CD4-positive, alpha-beta memory T cell (primary cell): ENCODE data around the gene SPATA24. TPM values are rescaled to one million over a fixed set of nuclear protein-coding genes. Genes with fewer than 3 reads are reported as not detected.
A peak's percentile ranks its signal among the peaks of the same experiment; 100 is the strongest.
"Not testable (repeated sequence)": the region's sequence is repeated elsewhere in the genome, so short reads cannot be mapped to it uniquely, and the experiment has no call there.

Experiments
- CTCF ChIA-PET: fragments of 350-600 bp; sonication (Branson Sonifier 250); formaldehyde crosslinking; loops from one replicate; lab custom pipeline; 2021; ENCODE audit warnings: inconsistent platforms; ENCODE audit not compliant: partially characterized antibody; lab: Charles Lee
- POLR2A ChIA-PET: fragments of 350-600 bp; sonication (Branson Sonifier 250); formaldehyde crosslinking; loops from one replicate; lab custom pipeline; 2021; ENCODE audit not compliant: partially characterized antibody; lab: Charles Lee
- DNase-seq, 5 donors: peaks; one replicate each; pipeline versions ENCODE4 v3.0.0 to v3.0.0-alpha.2; 2020 to 2022; ENCODE audit warnings: mixed read lengths in 1 of 5
- H3K27ac ChIP-seq: one replicate; pipeline ENCODE4 v1.7.0; 2013; ENCODE audit warnings: low read depth, low read length
- H3K27me3 ChIP-seq: 2 replicates; pipeline ENCODE4 v1.7.0; 2013; ENCODE audit warnings: mild to moderate bottlenecking, low read length, moderate library complexity; ENCODE audit not compliant: insufficient read depth
- H3K36me3 ChIP-seq: 2 replicates; pipeline ENCODE4 v1.7.0; 2013; ENCODE audit warnings: mild to moderate bottlenecking, low read length, moderate library complexity; ENCODE audit not compliant: insufficient read depth
- H3K4me1 ChIP-seq: 2 replicates; pipeline ENCODE4 v1.7.0; 2013; ENCODE audit warnings: mild to moderate bottlenecking, low read length, moderate library complexity; ENCODE audit not compliant: insufficient read depth
- H3K4me3 ChIP-seq, 2 donors: one replicate each; pipeline ENCODE4 v1.7.0; 2013; ENCODE audit warnings: low read length in 2 of 2, mild to moderate bottlenecking in 1 of 2
- H3K9me3 ChIP-seq, 2 donors: one replicate each; pipeline ENCODE4 v1.7.0; 2013; ENCODE audit warnings: low read length in 2 of 2, control low read depth in 1 of 2; ENCODE audit not compliant: control insufficient read depth in 1 of 2
- H3K27ac Mint-ChIP-seq, 7 donors: one replicate each; pipeline ENCODE4 v1.8.0; 2020 to 2021; ENCODE audit warnings: mixed read lengths in 7 of 7, mild to moderate bottlenecking in 6 of 7, inconsistent platforms in 3 of 7, moderate library complexity in 3 of 7
- H3K27me3 Mint-ChIP-seq, 2 donors: one replicate each; pipeline ENCODE4 v1.8.0; 2020 to 2021; ENCODE audit warnings: mixed read lengths in 2 of 2
- H3K36me3 Mint-ChIP-seq, 2 donors: one replicate each; pipeline ENCODE4 v1.8.0; 2020 to 2021; ENCODE audit warnings: mixed read lengths in 2 of 2, inconsistent platforms in 1 of 2, mild to moderate bottlenecking in 1 of 2
- H3K4me1 Mint-ChIP-seq, 4 donors: one replicate each; pipeline ENCODE4 v1.8.0; 2020 to 2021; ENCODE audit warnings: mixed read lengths in 4 of 4, mild to moderate bottlenecking in 1 of 4
- H3K4me3 Mint-ChIP-seq, 8 donors: one replicate each; pipeline ENCODE4 v1.8.0; 2020 to 2021; ENCODE audit warnings: mixed read lengths in 8 of 8, mild to moderate bottlenecking in 7 of 8, moderate library complexity in 6 of 8, inconsistent platforms in 3 of 8
- H3K9me3 Mint-ChIP-seq, 8 donors: one replicate each; pipeline ENCODE4 v1.8.0; 2020 to 2021; ENCODE audit warnings: mixed read lengths in 8 of 8, mild to moderate bottlenecking in 5 of 8, inconsistent platforms in 3 of 8, moderate library complexity in 1 of 8
- intact Hi-C: fragments of 100-400 bp; cut with micrococcal nuclease; formaldehyde crosslinking; loops from one replicate; pipeline ENCODE4 v1.15.1; 2023
- polyA plus RNA-seq, 2 donors: library from polyadenylated mRNA; unstranded; fragments of 300-500 nt; fragmentation: Illumina TruSeq; gene quantifications; one replicate each; pipeline ENCODE4 v1.2.3, GENCODE V29; 2021
- total RNA-seq, 2 experiments: library from RNA; stranded (reverse); gene quantifications; one replicate each; pipeline ENCODE4 v1.2.3, GENCODE V29; 2021

SPATA24 gene
- total and polyA plus RNA-seq, 4 experiments from 2014 or later: 4.2 to 7.5 (median 5.6) TPM

DNA sequence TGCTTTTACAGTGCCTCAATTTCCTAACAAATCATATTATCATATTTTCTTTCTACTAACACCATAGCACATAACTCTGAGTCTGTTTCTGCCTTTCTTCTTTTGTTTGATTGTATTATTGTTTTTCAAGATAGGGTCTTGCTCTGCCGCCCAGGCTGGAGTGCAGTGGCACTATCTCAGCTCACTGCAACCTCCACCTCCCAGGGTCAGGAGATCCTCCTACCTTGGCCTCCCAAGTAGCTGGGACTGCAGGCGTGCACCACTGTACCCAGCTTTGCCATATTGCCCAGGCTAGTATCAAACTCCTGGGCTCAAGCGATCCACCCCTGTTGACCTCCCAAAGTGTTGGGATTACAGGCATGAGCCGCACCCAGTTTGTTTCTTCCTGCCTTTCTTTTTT lies 43.5 kb downstream of the SPATA24 start:
- Histone ChIP-seq H3K4me3 (no peak overlapping the region), H3K4me1 (peaks cover 7% of the 10 kb centered on the region), H3K27me3 (no peaks in the 10 kb centered on the region), H3K27ac (no peak overlapping the region), H3K9me3 (no peaks in the 10 kb centered on the region), H3K36me3 (peaks cover 14% of the 10 kb centered on the region)
- Mint-ChIP-seq H3K36me3 (peaks cover 27 to 31% of the 10 kb centered on the region in 2 donors), H3K27ac (no peak overlapping the region), H3K9me3 (no peaks in the 10 kb centered on the region), H3K4me1 (peaks cover 9 to 38% (median 22%) of the 10 kb centered on the region in 4 donors), H3K4me3 (no peak overlapping the region), H3K27me3 (no peaks in the 10 kb centered on the region)
- DNase-seq: no peak
- CTCF ChIA-PET: interaction anchor here (1.3 kb wide), 1 partner anchor 110 kb away, joined by 4 read pairs; no protein-coding TSS in a partner anchor
- POLR2A ChIA-PET: no interaction called here
- intact Hi-C loops: no loop called here

DNA sequence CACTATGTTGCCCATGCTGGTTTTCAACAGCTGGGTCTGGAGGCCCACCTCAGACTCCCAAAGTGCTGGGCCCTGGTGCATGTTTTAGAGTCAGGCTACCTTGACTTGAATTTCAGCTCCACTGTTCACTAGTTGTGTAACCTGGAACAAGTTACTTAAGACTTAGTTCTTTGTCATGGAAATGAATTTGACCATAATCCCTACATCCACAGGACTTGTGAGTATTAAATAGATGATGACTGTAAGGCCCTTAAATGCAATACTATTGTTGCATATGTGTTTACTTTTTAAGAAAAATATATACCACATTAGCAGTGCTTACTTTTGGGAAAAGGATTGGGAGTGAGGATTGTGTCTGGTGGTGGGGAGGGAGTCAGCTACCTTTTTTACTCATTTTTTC lies 45.8 kb downstream of the SPATA24 start:
- Histone ChIP-seq H3K4me3 (no peak overlapping the region), H3K9me3 (no peaks in the 10 kb centered on the region), H3K27ac (no peak overlapping the region), H3K36me3 (no peaks in the 10 kb centered on the region), H3K4me1 (peaks cover 9% of the 10 kb centered on the region), H3K27me3 (no peaks in the 10 kb centered on the region)
- Mint-ChIP-seq H3K27ac (peak overlapping the region in 1 of 7 donors; percentile 2), H3K4me1 (peaks cover 16 to 47% (median 30%) of the 10 kb centered on the region in 4 donors), H3K27me3 (no peaks in the 10 kb centered on the region), H3K9me3 (peaks cover 0 to 4% (median 0%) of the 10 kb centered on the region in 8 donors), H3K36me3 (peaks cover 18 to 23% of the 10 kb centered on the region in 2 donors), H3K4me3 (no peak overlapping the region)
- DNase-seq: no peak
- ChIA-PET CTCF (interaction anchor here (1.0 to 2.7 kb wide), 4 partner anchors 9 to 107 kb away, joined by 3 to 6 read pairs (median 4); partner anchors contain the start of gene PAIP2), POLR2A (interaction anchor here (1.6 kb wide), 1 partner anchor 16 kb away, joined by 5 read pairs; the partner anchor contains the start of gene PAIP2)
- intact Hi-C loops: no loop called here

DNA sequence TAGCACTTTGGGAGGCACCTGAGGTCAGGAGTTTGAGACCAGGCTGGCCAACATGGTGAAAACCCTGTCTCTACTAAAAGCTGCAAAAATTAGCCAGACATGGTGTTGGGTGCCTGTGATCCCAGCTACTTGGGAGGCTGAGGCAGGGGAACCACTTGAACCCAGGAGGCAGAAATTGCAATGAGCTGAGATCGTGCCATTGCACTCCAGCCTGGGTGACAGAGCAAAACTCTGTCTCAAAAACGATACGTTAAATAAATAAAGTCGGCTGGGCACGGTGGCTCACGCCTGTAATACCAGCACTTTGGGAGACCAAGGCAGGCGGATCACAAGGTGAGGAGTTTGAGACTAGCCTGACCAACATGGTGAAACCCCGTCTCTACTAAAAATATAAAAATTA lies 48.0 kb downstream of the SPATA24 start:
- not testable (repeated sequence) for DNase-seq
- POLR2A ChIA-PET: interaction anchor here (0.6 to 1.3 kb wide), 2 partner anchors 36 to 80 kb away, joined by 3 to 4 read pairs; no protein-coding TSS in a partner anchor

DNA sequence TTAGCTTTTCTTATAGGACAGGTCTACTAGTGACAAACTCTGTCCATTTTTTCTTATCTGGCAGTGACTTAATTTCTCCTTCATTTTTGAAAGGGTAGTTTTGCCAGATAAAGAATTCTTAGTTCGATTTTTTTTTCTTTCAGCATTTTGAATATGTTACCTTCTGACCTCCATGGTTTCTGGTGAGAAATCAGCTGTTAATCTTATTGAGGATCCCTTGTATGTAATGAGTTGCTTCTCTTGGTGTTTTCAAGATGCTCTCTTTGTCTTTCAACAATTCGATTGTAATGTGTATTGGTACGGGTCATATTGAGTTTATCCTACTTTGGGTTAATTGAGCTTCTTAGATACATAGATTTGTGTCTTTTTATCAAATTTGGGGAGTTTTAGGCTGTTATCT lies 49.7 kb downstream of the SPATA24 start:
- intact Hi-C loops: no loop called here
- CTCF ChIA-PET: no interaction called here
- H3K27ac ChIP-seq: no peak overlapping the region
- Mint-ChIP-seq H3K9me3 (peaks cover 0 to 4% (median 0%) of the 10 kb centered on the region in 8 donors), H3K4me1 (peaks cover 23 to 51% (median 35%) of the 10 kb centered on the region in 4 donors), H3K27ac (peak overlapping the region in 1 of 7 donors; percentile 32), H3K27me3 (no peaks in the 10 kb centered on the region), H3K36me3 (peaks cover 18 to 29% of the 10 kb centered on the region in 2 donors), H3K4me3 (no peak overlapping the region)
- no peaks in the 10 kb centered on the region for H3K36me3 ChIP-seq
- POLR2A ChIA-PET: interaction anchor here (1.3 to 1.5 kb wide), 2 partner anchors 9 to 12 kb away, joined by 3 to 8 read pairs; partner anchors contain the start of gene PAIP2
- H3K4me3 ChIP-seq: no peak overlapping the region
- H3K4me1 ChIP-seq: peaks cover 13% of the 10 kb centered on the region
- DNase-seq: no peak
- no peaks in the 10 kb centered on the region for H3K9me3 ChIP-seq
- H3K27me3 ChIP-seq: no peaks in the 10 kb centered on the region

More for the DNA sequence above, 48.0 kb downstream of the SPATA24 start:
- H3K36me3 ChIP-seq, H3K27me3 ChIP-seq, H3K4me3 Mint-ChIP-seq, intact Hi-C loops, H3K4me3 ChIP-seq, H3K27ac ChIP-seq, H3K27me3 Mint-ChIP-seq, H3K27ac Mint-ChIP-seq, H3K9me3 Mint-ChIP-seq, H3K9me3 ChIP-seq: not testable (repeated sequence)
- CTCF ChIA-PET: interaction anchor here (0.6 to 2.7 kb wide), 2 partner anchors 11 to 52 kb away, joined by 3 to 6 read pairs; no protein-coding TSS in a partner anchor
- peaks cover 11% of the 10 kb centered on the region for H3K4me1 ChIP-seq
- Mint-ChIP-seq H3K36me3 (peaks cover 18 to 29% of the 10 kb centered on the region in 2 donors), H3K4me1 (peaks cover 20 to 53% (median 38%) of the 10 kb centered on the region in 4 donors)

DNA sequence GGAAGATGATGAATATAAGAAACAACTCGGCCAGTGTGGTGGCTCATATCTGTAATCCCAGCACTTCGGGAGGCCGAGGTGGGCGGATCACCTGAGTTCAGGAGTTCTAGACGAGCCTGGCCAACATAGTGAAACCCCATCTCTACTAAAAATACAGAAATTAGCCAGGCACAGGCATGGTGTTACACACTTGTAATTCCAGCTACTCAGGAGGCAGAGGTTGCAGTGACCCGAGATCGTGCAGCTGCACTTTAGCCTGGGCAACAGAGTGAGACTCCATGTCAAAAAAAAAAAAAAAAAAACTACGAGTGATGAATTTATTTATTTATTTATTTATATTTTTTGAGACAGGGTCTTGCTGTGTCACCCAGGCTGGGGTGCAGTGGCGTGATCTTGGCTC lies 56.0 kb downstream of the SPATA24 start:
- peaks cover 20 to 37% of the 10 kb centered on the region in 2 donors for H3K36me3 Mint-ChIP-seq
- peaks cover 33 to 68% (median 50%) of the 10 kb centered on the region in 4 donors for H3K4me1 Mint-ChIP-seq
- H3K27ac ChIP-seq, H3K27me3 Mint-ChIP-seq, H3K27me3 ChIP-seq, H3K27ac Mint-ChIP-seq, H3K4me3 ChIP-seq, H3K9me3 ChIP-seq, DNase-seq, H3K9me3 Mint-ChIP-seq, H3K36me3 ChIP-seq, H3K4me3 Mint-ChIP-seq, intact Hi-C loops, POLR2A ChIA-PET: not testable (repeated sequence)
- peaks cover 36% of the 10 kb centered on the region for H3K4me1 ChIP-seq
- CTCF ChIA-PET: interaction anchor here (0.7 kb wide), 1 partner anchor 1196 kb away, joined by 3 read pairs; no protein-coding TSS in a partner anchor

Other genes with a start within 250 kb of the SPATA24 start
- gene SIL1, start 205.7 kb downstream of the SPATA24 start, total RNA-seq: 10 to 100 TPM; 16.4 to 16.7 TPM
- gene SIL1, start 205.7 kb downstream of the SPATA24 start, polyA plus RNA-seq: 10 to 100 TPM; 12.2 to 12.3 TPM
- 100 to 1,000 TPM; 228 to 255 TPM for gene MATR3, start 110.3 kb downstream of the SPATA24 start, total RNA-seq
- gene MATR3, start 110.3 kb downstream of the SPATA24 start, polyA plus RNA-seq: 100 to 1,000 TPM; 377 to 419 TPM
- 100 to 1,000 TPM; 109 to 112 TPM for gene PAIP2, start 62.2 kb downstream of the SPATA24 start, total RNA-seq
- 100 to 1,000 TPM; 309 to 503 TPM for gene PAIP2, start 62.2 kb downstream of the SPATA24 start, polyA plus RNA-seq
- not detected for gene SLC23A1, start 20.8 kb downstream of the SPATA24 start, total RNA-seq
- not detected for gene SLC23A1, start 20.8 kb downstream of the SPATA24 start, polyA plus RNA-seq
- 1 to 10 TPM in 1 of 2 experiments, under 1 TPM in 1; 0.93 to 1.1 TPM for gene MZB1, start 14.2 kb downstream of the SPATA24 start, total RNA-seq
- 1 to 10 TPM in 1 of 2 donors, under 1 TPM in 1; 0.84 to 8.2 TPM for gene MZB1, start 14.2 kb downstream of the SPATA24 start, polyA plus RNA-seq
- 1 to 10 TPM; 1.2 to 1.3 TPM for gene PROB1, start 9.0 kb downstream of the SPATA24 start, total RNA-seq
- under 1 TPM; 0.11 to 0.23 TPM for gene PROB1, start 9.0 kb downstream of the SPATA24 start, polyA plus RNA-seq
- gene DNAJC18, start 35.4 kb upstream of the SPATA24 start, total RNA-seq: 1 to 10 TPM; 6.2 to 7.3 TPM
- 1 to 10 TPM; 1.8 to 6.5 TPM for gene DNAJC18, start 35.4 kb upstream of the SPATA24 start, polyA plus RNA-seq
- under 1 TPM; 0.32 to 0.33 TPM for gene ECSCR, start 58.7 kb upstream of the SPATA24 start, total RNA-seq
- not detected for gene ECSCR, start 58.7 kb upstream of the SPATA24 start, polyA plus RNA-seq
- gene SMIM33, start 66.9 kb upstream of the SPATA24 start, total RNA-seq: 1 to 10 TPM; 1.1 to 1.2 TPM
- under 1 TPM; 0.31 to 0.94 TPM for gene SMIM33, start 66.9 kb upstream of the SPATA24 start, polyA plus RNA-seq
- 100 to 1,000 TPM; 141 to 144 TPM for gene STING1, start 78.7 kb upstream of the SPATA24 start, total RNA-seq
- 100 to 1,000 TPM; 124 to 176 TPM for gene STING1, start 78.7 kb upstream of the SPATA24 start, polyA plus RNA-seq
- 100 to 1,000 TPM; 160 to 169 TPM for gene UBE2D2, start 157.2 kb upstream of the SPATA24 start, total RNA-seq
- gene UBE2D2, start 157.2 kb upstream of the SPATA24 start, polyA plus RNA-seq: 100 to 1,000 TPM; 341 to 411 TPM
- gene CXXC5, start 244.3 kb upstream of the SPATA24 start, total RNA-seq: 1 to 10 TPM; 1.6 to 3.6 TPM
- 1 to 10 TPM; 2.7 to 5.5 TPM for gene CXXC5, start 244.3 kb upstream of the SPATA24 start, polyA plus RNA-seq